IMR-90 (cell line): ENCODE measurements around the gene PHF20. TPM values are rescaled to one million over a fixed set of nuclear protein-coding genes. Genes with fewer than 3 reads are reported as not detected.

Source experiments
- ATAC-seq: fragments of 200-7000 bp; cut with Tn5 transposase; 2 replicates; pipeline ENCODE4 v1.9.1; 2020; ENCODE audit warnings: low read depth, mild to moderate bottlenecking, moderate library complexity
- BruUV-seq: library from RNA; stranded (reverse); fragments of 400-500 nt; replicated peaks from 2 replicates; lab custom pipeline; 2021; lab: Mats Ljungman, UMichigan
- CTCF ChIA-PET: fragments of 300-600 bp; formaldehyde crosslinking; extraction: SDS; loops from one replicate; lab custom pipeline; 2021; ENCODE audit warnings: antibody characterized with exemption; lab: Yijun Ruan, JAX
- POLR2A ChIA-PET: fragments of 300-600 bp; sonication (Branson Sonifier 250); formaldehyde crosslinking; loops from one replicate; lab custom pipeline; 2022; ENCODE audit warnings: antibody characterized with exemption; ENCODE audit not compliant: unreplicated experiment; lab: Charles Lee
- DNase-seq: peaks from one replicate; pipeline ENCODE4 v3.0.0; 2013
- H2AFZ ChIP-seq: replicated peaks from 2 replicates; pipeline ENCODE3; 2013; ENCODE audit warnings: low read length, mild to moderate bottlenecking; ENCODE audit not compliant: poor library complexity
- H2AK5ac ChIP-seq: 2 replicates; pipeline ENCODE4 v1.6.1; 2013; ENCODE audit warnings: low read depth, low read length, inconsistent platforms
- H2AK9ac ChIP-seq: replicated peaks from 2 replicates; pipeline ENCODE3; 2013; ENCODE audit warnings: mild to moderate bottlenecking, low read depth, low read length, moderate library complexity; ENCODE audit not compliant: poor library complexity
- H2BK120ac ChIP-seq: 2 replicates; pipeline ENCODE4 v1.6.1; 2013; ENCODE audit warnings: low read depth, low read length, inconsistent platforms
- H2BK15ac ChIP-seq: 3 replicates; pipeline ENCODE4 v1.6.1; 2013; ENCODE audit warnings: low read depth, low read length, inconsistent platforms
- H2BK20ac ChIP-seq: 2 replicates; pipeline ENCODE4 v1.6.1; 2013; ENCODE audit warnings: low read depth, mild to moderate bottlenecking, inconsistent platforms, low read length, moderate library complexity
- H2BK5ac ChIP-seq: 2 replicates; pipeline ENCODE4 v1.6.1; 2013; ENCODE audit warnings: mild to moderate bottlenecking, low read depth, low read length, inconsistent platforms; ENCODE audit not compliant: poor library complexity, severe bottlenecking
- H3K14ac ChIP-seq: replicated peaks from 2 replicates; pipeline ENCODE4 v1.6.1; 2013; ENCODE audit warnings: low read depth, low read length, inconsistent platforms
- H3K18ac ChIP-seq: 2 replicates; pipeline ENCODE4 v1.6.1; 2013; ENCODE audit warnings: low read depth, low read length, control low read depth
- H3K23ac ChIP-seq: 2 replicates; pipeline ENCODE4 v1.6.1; 2013; ENCODE audit warnings: low read depth, low read length, inconsistent platforms
- H3K27ac ChIP-seq: 2 replicates; pipeline ENCODE4 v1.5.1; 2013; ENCODE audit warnings: mild to moderate bottlenecking, control low read depth, low read length; ENCODE audit not compliant: insufficient read depth
- H3K27me3 ChIP-seq: 2 replicates; pipeline ENCODE4 v1.6.1; 2013; ENCODE audit warnings: low read length; ENCODE audit not compliant: control insufficient read depth, insufficient read depth
- H3K36me3 ChIP-seq: 2 replicates; pipeline ENCODE4 v1.6.1; 2013; ENCODE audit warnings: low read length, mixed read lengths; ENCODE audit not compliant: control insufficient read depth, insufficient read depth
- H3K4ac ChIP-seq: 2 replicates; pipeline ENCODE4 v1.6.1; 2013; ENCODE audit warnings: low read depth, low read length, inconsistent platforms
- H3K4me1 ChIP-seq: 2 replicates; pipeline ENCODE4 v1.6.1; 2013; ENCODE audit warnings: low read length, mixed read lengths; ENCODE audit not compliant: control insufficient read depth, insufficient read depth
- H3K4me2 ChIP-seq: 2 replicates; pipeline ENCODE4 v1.6.1; 2013; ENCODE audit warnings: low read depth, mild to moderate bottlenecking, control low read depth, low read length, moderate library complexity
- H3K4me3 ChIP-seq: 2 replicates; pipeline ENCODE4 v1.5.1; 2013; ENCODE audit warnings: low read depth, mild to moderate bottlenecking, control low read depth, low read length, moderate library complexity; ENCODE audit not compliant: insufficient read depth
- H3K56ac ChIP-seq: 2 replicates; pipeline ENCODE4 v1.6.1; 2013; ENCODE audit warnings: low read length, inconsistent platforms; ENCODE audit not compliant: insufficient read depth; ENCODE audit errors: extremely low read depth
- H3K79me1 ChIP-seq, 2 experiments: 2 replicates each; pipeline ENCODE4 v1.6.1; 2013; ENCODE audit warnings: low read length in 2 of 2, inconsistent platforms in 1 of 2, low read depth in 1 of 2
- H3K9ac ChIP-seq: 2 replicates; pipeline ENCODE4 v1.6.1; 2013; ENCODE audit warnings: low read depth, low read length, control low read depth
- H3K9me1 ChIP-seq: 2 replicates; pipeline ENCODE4 v1.6.1; 2013; ENCODE audit warnings: low read length, inconsistent platforms; ENCODE audit not compliant: insufficient read depth
- H3K9me3 ChIP-seq: 2 replicates; pipeline ENCODE4 v1.6.1; 2013; ENCODE audit warnings: low read length; ENCODE audit not compliant: control insufficient read depth, insufficient read depth
- H4K20me1 ChIP-seq: 2 replicates; pipeline ENCODE4 v1.6.1; 2013; ENCODE audit warnings: low read length, inconsistent platforms; ENCODE audit not compliant: insufficient read depth
- H4K5ac ChIP-seq: 2 replicates; pipeline ENCODE4 v1.6.1; 2013; ENCODE audit warnings: mild to moderate bottlenecking, low read depth, low read length, control low read depth
- H4K8ac ChIP-seq, 2 experiments: 2 replicates each; pipeline ENCODE4 v1.6.1; 2013; ENCODE audit warnings: low read depth in 2 of 2, low read length in 2 of 2, control low read depth in 1 of 2, inconsistent platforms in 1 of 2
- H4K91ac ChIP-seq: 2 replicates; pipeline ENCODE4 v1.6.1; 2013; ENCODE audit warnings: low read depth, low read length, inconsistent platforms; ENCODE audit not compliant: insufficient read depth
- BHLHE40 ChIP-seq: fragments of 150-350 bp; IDR thresholded peaks from 2 replicates; pipeline ENCODE4 v1.6.1; 2016; ENCODE audit warnings: mild to moderate bottlenecking, low read depth, low read length
- CEBPB ChIP-seq: IDR thresholded peaks from 2 replicates; pipeline ENCODE4 v1.6.1; 2012; ENCODE audit warnings: low read depth, low read length, improper control_type of control experiment
- CHD1 ChIP-seq: IDR thresholded peaks from 2 replicates; pipeline ENCODE4 v1.6.1; 2012; ENCODE audit warnings: low read depth, low read length, improper control_type of control experiment
- ELK1 ChIP-seq: fragments of 150-350 bp; IDR thresholded peaks from 2 replicates; pipeline ENCODE4 v1.6.1; 2016; ENCODE audit warnings: low read depth, mild to moderate bottlenecking, low read length, moderate library complexity, borderline replicate concordance
- FOS ChIP-seq: fragments of 150-350 bp; IDR thresholded peaks from 2 replicates; pipeline ENCODE4 v1.6.1; 2016; ENCODE audit warnings: low read depth, low read length
- MAFK ChIP-seq: IDR thresholded peaks from 2 replicates; pipeline ENCODE4 v1.6.1; 2012; ENCODE audit warnings: low read depth, low read length, improper control_type of control experiment
- MAZ ChIP-seq: IDR thresholded peaks from 2 replicates; pipeline ENCODE4 v1.6.1; 2012; ENCODE audit warnings: low read depth, mild to moderate bottlenecking, low read length, improper control_type of control experiment, moderate library complexity, borderline replicate concordance
- MXI1 ChIP-seq: IDR thresholded peaks from 2 replicates; pipeline ENCODE4 v1.6.1; 2012; ENCODE audit warnings: low read depth, mild to moderate bottlenecking, low read length, moderate library complexity, borderline replicate concordance
- NFE2L2 ChIP-seq: fragments of 150-350 bp; IDR thresholded peaks from 2 replicates; pipeline ENCODE4 v1.6.1; 2016; ENCODE audit warnings: low read depth, mild to moderate bottlenecking, low read length
- POLR2A ChIP-seq: IDR thresholded peaks from 2 replicates; pipeline ENCODE4 v1.6.1; 2012; ENCODE audit warnings: mild to moderate bottlenecking, low read depth, low read length
- RAD21 ChIP-seq: IDR thresholded peaks from 2 replicates; pipeline ENCODE4 v1.6.1; 2012; ENCODE audit warnings: low read length, improper control_type of control experiment
- RFX5 ChIP-seq: IDR thresholded peaks from 2 replicates; pipeline ENCODE4 v1.8.0; 2012; ENCODE audit warnings: low read depth, mild to moderate bottlenecking, low read length, moderate library complexity
- SMC3 ChIP-seq: fragments of 150-350 bp; IDR thresholded peaks from 2 replicates; pipeline ENCODE4 v1.6.1; 2016; ENCODE audit warnings: low read depth, mild to moderate bottlenecking, antibody characterized with exemption, low read length, moderate library complexity
- USF2 ChIP-seq: fragments of 150-350 bp; IDR thresholded peaks from 2 replicates; pipeline ENCODE4 v1.6.1; 2017; ENCODE audit warnings: mild to moderate bottlenecking, antibody characterized with exemption, low read length, low read depth
- WGBS, 2 experiments: methylation state at CpG; one replicate each; pipeline versions ENCODE4 v1.1.5 to v1.1.7; 2013; ENCODE audit warnings: missing lambda C conversion rate in 2 of 2; ENCODE audit not compliant: insufficient read length in 1 of 2; ENCODE audit errors: extremely low coverage in 2 of 2; 5-methylcytosine and 5-hydroxymethylcytosine counted together
- dilution Hi-C: fragments of 300-500 bp; cut with HindIII; formaldehyde crosslinking; loops from one replicate; pipeline ENCODE4 v1.14.3; 2018; ENCODE audit warnings: low sequenced_read_pairs; ENCODE audit not compliant: unreplicated experiment
- in situ Hi-C: fragments of 300-500 bp; cut with MboI; formaldehyde crosslinking; loops from 3 replicates; pipeline ENCODE4 v1.14.3; 2019; ENCODE audit warnings: low sequenced_read_pairs, inconsistent platforms, mixed read lengths
- intact Hi-C: fragments of 100-400 bp; cut with micrococcal nuclease; formaldehyde crosslinking; loops from 2 replicates; pipeline ENCODE4 v1.10.0; 2022
- polyA plus RNA-seq, 3 experiments: library from polyadenylated mRNA; depleted of rRNA; stranded (reverse); fragments of >200 nt; gene quantifications; 2 replicates each; pipeline ENCODE4 v1.2.3, GENCODE V29; 2012; ENCODE audit warnings: low replicate concordance in 1 of 3
- total RNA-seq: library from RNA; depleted of rRNA; stranded (reverse); fragments of >200 nt; gene quantifications from 2 replicates; pipeline ENCODE4 v1.2.3, GENCODE V29; 2012
- TF ChIP-seq, protein P1 (sequence below): conservative IDR thresholded peaks from 2 replicates; pipeline ENCODE4 v1.5.1; 2012; ENCODE audit warnings: mild to moderate bottlenecking, low read depth, low read length, improper control_type of control experiment

PHF20 gene
- total and polyA plus RNA-seq, 2 of the 4 experiments (the other 2 are of a cell fraction), result 22.0 to 22.5 TPM

DNA sequence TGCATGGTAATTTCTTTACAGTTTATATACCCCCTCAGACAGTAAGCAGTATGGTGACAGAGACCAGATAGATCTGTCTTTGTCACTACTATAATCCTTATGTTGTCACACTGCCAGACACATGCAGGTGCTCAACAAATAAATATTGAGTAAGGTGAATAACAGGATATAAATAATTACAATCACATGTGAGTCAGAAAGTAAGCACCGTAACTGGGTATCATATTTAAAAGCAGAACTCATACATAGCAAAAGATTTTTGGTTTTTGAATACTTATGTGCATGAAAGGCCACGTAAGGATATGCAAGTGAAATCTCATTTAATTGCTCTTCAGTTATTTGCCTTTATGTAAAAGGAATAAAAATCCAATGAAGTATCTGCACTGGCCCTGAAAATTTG, 214.0 kb downstream of the PHF20 start:
- no peaks in the 10 kb centered on the region for H3K36me3 ChIP-seq
- H4K20me1 ChIP-seq, result no peaks in the 10 kb centered on the region
- no peak for DNase-seq
- no peak overlapping the region for H2BK5ac ChIP-seq
- no peak overlapping the region for H2BK20ac ChIP-seq
- no peak overlapping the region for H3K4me2 ChIP-seq
- H4K8ac ChIP-seq, result no peak overlapping the region
- H3K4me3 ChIP-seq, result no peak overlapping the region
- POLR2A ChIA-PET, result no interaction called here
- dilution Hi-C loops, result no loop called here
- H3K27ac ChIP-seq, result no peak overlapping the region
- no peak overlapping the region for H3K9ac ChIP-seq
- no peaks in the 10 kb centered on the region for H3K4me1 ChIP-seq
- no peak for ATAC-seq
- no peak overlapping the region for H4K91ac ChIP-seq
- H3K79me1 ChIP-seq, result no peaks in the 10 kb centered on the region
- CTCF ChIA-PET, result interaction anchor here (1.2 to 1.6 kb wide), 2 partner anchors 32 to 152 kb away, joined by 3 to 10 read pairs; partner anchors contain the start of gene SCAND1
- no peaks in the 10 kb centered on the region for H3K9me3 ChIP-seq
- no peak overlapping the region for H3K18ac ChIP-seq
- H3K27me3 ChIP-seq, result peaks cover 26% of the 10 kb centered on the region
- no peak overlapping the region for H4K5ac ChIP-seq
- H3K56ac ChIP-seq, result no peak overlapping the region
- H2AK5ac ChIP-seq, result no peak overlapping the region
- intact Hi-C loops, result no loop called here
- no TSS peak for BruUV-seq
- no peak overlapping the region for H2AFZ ChIP-seq
- H3K14ac ChIP-seq, result no peak overlapping the region
- no peak overlapping the region for H3K23ac ChIP-seq
- H3K9me1 ChIP-seq, result no peaks in the 10 kb centered on the region
- WGBS, 2 experiments, result no CpG with 5 or more reads among the region's 2 CpGs
- no peak overlapping the region for H2AK9ac ChIP-seq
- TF ChIP-seq FOS (no peak), POLR2A (no peak), NFE2L2 (no peak), CEBPB (no peak), RAD21 (no peak), SMC3 (no peak), USF2 (no peak), RFX5 (no peak), CHD1 (no peak), MAZ (no peak), BHLHE40 (no peak), MAFK (no peak), ELK1 (no peak), MXI1 (no peak)
- TF ChIP-seq, protein P1, sequence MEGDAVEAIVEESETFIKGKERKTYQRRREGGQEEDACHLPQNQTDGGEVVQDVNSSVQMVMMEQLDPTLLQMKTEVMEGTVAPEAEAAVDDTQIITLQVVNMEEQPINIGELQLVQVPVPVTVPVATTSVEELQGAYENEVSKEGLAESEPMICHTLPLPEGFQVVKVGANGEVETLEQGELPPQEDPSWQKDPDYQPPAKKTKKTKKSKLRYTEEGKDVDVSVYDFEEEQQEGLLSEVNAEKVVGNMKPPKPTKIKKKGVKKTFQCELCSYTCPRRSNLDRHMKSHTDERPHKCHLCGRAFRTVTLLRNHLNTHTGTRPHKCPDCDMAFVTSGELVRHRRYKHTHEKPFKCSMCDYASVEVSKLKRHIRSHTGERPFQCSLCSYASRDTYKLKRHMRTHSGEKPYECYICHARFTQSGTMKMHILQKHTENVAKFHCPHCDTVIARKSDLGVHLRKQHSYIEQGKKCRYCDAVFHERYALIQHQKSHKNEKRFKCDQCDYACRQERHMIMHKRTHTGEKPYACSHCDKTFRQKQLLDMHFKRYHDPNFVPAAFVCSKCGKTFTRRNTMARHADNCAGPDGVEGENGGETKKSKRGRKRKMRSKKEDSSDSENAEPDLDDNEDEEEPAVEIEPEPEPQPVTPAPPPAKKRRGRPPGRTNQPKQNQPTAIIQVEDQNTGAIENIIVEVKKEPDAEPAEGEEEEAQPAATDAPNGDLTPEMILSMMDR, result no peak
- H3K4ac ChIP-seq, result no peak overlapping the region
- H2BK15ac ChIP-seq, result no peak overlapping the region
- no peak overlapping the region for H2BK120ac ChIP-seq
- in situ Hi-C loops, result loop anchor here (25.0 kb wide), 1 partner anchor 451 kb away; no protein-coding TSS in a partner anchor
